Progenitor cell of endocrine pancreas (in vitro differentiated cells): ENCODE measurements around the gene IPO11. TPM values are rescaled to one million over a fixed set of nuclear protein-coding genes. Genes with fewer than 3 reads are reported as not detected.

ENCODE experiments used
- DNase-seq: peaks from one replicate; pipeline ENCODE4 v3.0.0; 2021; ENCODE audit warnings: low spot score; ENCODE audit not compliant: unreplicated experiment
- H3K27ac Mint-ChIP-seq: 2 replicates; pipeline ENCODE4 v1.8.0; 2021; ENCODE audit warnings: mild to moderate bottlenecking, moderate library complexity, mixed read lengths
- H3K27me3 Mint-ChIP-seq: 2 replicates; pipeline ENCODE4 v1.8.0; 2021; ENCODE audit warnings: mixed read lengths
- H3K36me3 Mint-ChIP-seq: 2 replicates; pipeline ENCODE4 v1.8.0; 2022; ENCODE audit warnings: mixed read lengths; ENCODE audit not compliant: insufficient read depth
- H3K4me1 Mint-ChIP-seq: 2 replicates; pipeline ENCODE4 v1.8.0; 2021; ENCODE audit warnings: low read depth, mixed read lengths
- H3K4me3 Mint-ChIP-seq: 2 replicates; pipeline ENCODE4 v1.8.0; 2021; ENCODE audit warnings: low read depth, mild to moderate bottlenecking, moderate library complexity, mixed read lengths
- H3K9me3 Mint-ChIP-seq: 2 replicates; pipeline ENCODE4 v1.8.0; 2021; ENCODE audit warnings: low read depth, mixed read lengths
- CTCF ChIP-seq: fragments of 200-600 bp; sonication (generic); IDR thresholded peaks from one replicate; pipeline ENCODE4 v1.5.0; 2021; ENCODE audit warnings: antibody characterized with exemption, mild to moderate bottlenecking; ENCODE audit not compliant: unreplicated experiment
- total RNA-seq: library from RNA; stranded (reverse); gene quantifications from 2 replicates; pipeline ENCODE4 v1.2.1, GENCODE V29; 2021

IPO11 gene
- total RNA-seq, 1 donor from 2014 or later = 32.7 TPM

GRCh38 chr5:62568800-62569432, 156.4 kb downstream of the IPO11 start:
- DNase-seq = no peak
- no peaks in the 10 kb centered on the region for H3K4me1 Mint-ChIP-seq
- peak overlapping the region; percentile 1 for H3K27ac Mint-ChIP-seq
- H3K9me3 Mint-ChIP-seq = peaks cover 15% of the 10 kb centered on the region
- no peak for TF ChIP-seq CTCF
- H3K36me3 Mint-ChIP-seq = peaks cover 27% of the 10 kb centered on the region
- no peaks in the 10 kb centered on the region for H3K27me3 Mint-ChIP-seq
- H3K4me3 Mint-ChIP-seq = no peak overlapping the region

DNA sequence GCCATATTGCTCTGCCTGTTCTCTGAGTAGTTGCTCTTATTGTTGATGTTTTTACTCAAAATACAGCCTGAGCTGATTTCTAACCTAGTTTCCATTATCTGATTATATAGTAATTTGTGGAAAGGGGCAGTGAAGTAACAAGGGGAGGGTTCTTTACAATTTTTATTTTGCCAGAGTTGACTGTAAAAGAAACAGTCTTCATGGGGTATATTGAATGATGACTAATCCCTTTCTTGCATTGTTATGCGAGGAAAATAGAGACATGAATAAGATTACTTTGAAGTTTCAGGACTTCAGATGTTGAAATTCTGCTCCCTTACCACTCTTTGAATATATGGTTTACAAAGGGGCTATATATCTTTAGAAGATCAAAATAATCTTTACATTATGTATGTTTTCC, 156.9 kb downstream of the IPO11 start:
- H3K27ac Mint-ChIP-seq = peak overlapping the region; percentile 1

GRCh38 chr5:62572918-62573514, 160.5 kb downstream of the IPO11 start:
- no peaks in the 10 kb centered on the region for H3K4me1 Mint-ChIP-seq

More for the DNA sequence above, 156.9 kb downstream of the IPO11 start:
- H3K36me3 Mint-ChIP-seq = peaks cover 27% of the 10 kb centered on the region
- no peak for DNase-seq
- H3K4me3 Mint-ChIP-seq = no peak overlapping the region
- no peaks in the 10 kb centered on the region for H3K4me1 Mint-ChIP-seq
- peaks cover 15% of the 10 kb centered on the region for H3K9me3 Mint-ChIP-seq
- TF ChIP-seq CTCF = no peak
- no peaks in the 10 kb centered on the region for H3K27me3 Mint-ChIP-seq

GRCh38 chr5:62574599-62574998, 162.0 kb downstream of the IPO11 start:
- H3K4me3 Mint-ChIP-seq = no peak overlapping the region
- no peaks in the 10 kb centered on the region for H3K36me3 Mint-ChIP-seq
- H3K27ac Mint-ChIP-seq = no peak overlapping the region
- H3K9me3 Mint-ChIP-seq = no peaks in the 10 kb centered on the region
- no peak for DNase-seq
- H3K4me1 Mint-ChIP-seq = peaks cover 2% of the 10 kb centered on the region
- TF ChIP-seq CTCF = no peak
- H3K27me3 Mint-ChIP-seq = no peaks in the 10 kb centered on the region

More at GRCh38 chr5:62572918-62573514, 160.5 kb downstream of the IPO11 start:
- DNase-seq = no peak
- no peak overlapping the region for H3K27ac Mint-ChIP-seq
- no peak overlapping the region for H3K4me3 Mint-ChIP-seq
- no peaks in the 10 kb centered on the region for H3K27me3 Mint-ChIP-seq
- H3K9me3 Mint-ChIP-seq = peaks cover 4% of the 10 kb centered on the region
- peaks cover 8% of the 10 kb centered on the region for H3K36me3 Mint-ChIP-seq
- TF ChIP-seq CTCF = no peak

GRCh38 chr5:62575066-62575465, 162.5 kb downstream of the IPO11 start:
- Mint-ChIP-seq H3K27ac (no peak overlapping the region), H3K36me3 (no peaks in the 10 kb centered on the region)

More at GRCh38 chr5:62575066-62575465, 162.5 kb downstream of the IPO11 start:
- Mint-ChIP-seq H3K9me3 (no peaks in the 10 kb centered on the region), H3K4me1 (peaks cover 2% of the 10 kb centered on the region), H3K27me3 (no peaks in the 10 kb centered on the region), H3K4me3 (no peak overlapping the region)
- no peak for DNase-seq
- TF ChIP-seq CTCF = no peak
